H9 (cell line): Measurements from ENCODE around the gene PAIP1. TPM values are rescaled to one million over a fixed set of nuclear protein-coding genes. Genes with fewer than 3 reads are reported as not detected.
"Not testable (repeated sequence)": the region's sequence is repeated elsewhere in the genome, so short reads cannot be mapped to it uniquely, and the experiment has no call there.

Experiments
- DNase-seq: peaks from one replicate; pipeline ENCODE4 v3.0.0-alpha.2; 2017
- H2AFZ ChIP-seq: one replicate; pipeline ENCODE4 v1.6.1; 2013; ENCODE audit warnings: mild to moderate bottlenecking, low read length, control low read depth, moderate library complexity
- H2AK5ac ChIP-seq: 2 replicates; pipeline ENCODE4 v1.6.1; 2013; ENCODE audit warnings: low read length, control low read depth, mixed read lengths; ENCODE audit not compliant: insufficient read length
- H2BK120ac ChIP-seq: one replicate; pipeline ENCODE4 v1.6.1; 2013; ENCODE audit warnings: low read depth, mild to moderate bottlenecking, low read length, control low read depth, inconsistent platforms; ENCODE audit not compliant: poor library complexity, severe bottlenecking
- H2BK12ac ChIP-seq: 2 replicates; pipeline ENCODE4 v1.6.1; 2013; ENCODE audit warnings: low read length, control low read depth, mixed read lengths, low read depth; ENCODE audit not compliant: insufficient read length
- H2BK15ac ChIP-seq: 2 replicates; pipeline ENCODE4 v1.6.1; 2013; ENCODE audit warnings: low read depth, low read length, control low read depth
- H2BK20ac ChIP-seq: one replicate; pipeline ENCODE4 v1.6.1; 2013; ENCODE audit warnings: low read depth, mild to moderate bottlenecking, low read length, control low read depth, inconsistent platforms; ENCODE audit not compliant: poor library complexity, severe bottlenecking
- H2BK5ac ChIP-seq: 2 replicates; pipeline ENCODE4 v1.6.1; 2013; ENCODE audit warnings: low read length, control low read depth, mixed read lengths; ENCODE audit not compliant: insufficient read length
- H3K14ac ChIP-seq: 2 replicates; pipeline ENCODE4 v1.6.1; 2013; ENCODE audit warnings: low read length, control low read depth; ENCODE audit not compliant: insufficient read depth
- H3K18ac ChIP-seq: 2 replicates; pipeline ENCODE4 v1.6.1; 2013; ENCODE audit warnings: low read depth, mild to moderate bottlenecking, mixed read lengths, low read length, control low read depth; ENCODE audit not compliant: insufficient read length
- H3K23ac ChIP-seq: 2 replicates; pipeline ENCODE4 v1.6.1; 2013; ENCODE audit warnings: low read length, control low read depth, mixed read lengths, low read depth; ENCODE audit not compliant: insufficient read length
- H3K23me2 ChIP-seq: 2 replicates; pipeline ENCODE4 v1.6.1; 2013; ENCODE audit warnings: low read depth, mild to moderate bottlenecking, mixed read lengths, low read length, control low read depth; ENCODE audit not compliant: insufficient read length, poor library complexity, severe bottlenecking
- H3K27ac ChIP-seq: 2 replicates; pipeline ENCODE4 v1.5.1; 2013; ENCODE audit warnings: low read length, control low read depth, mixed read lengths, low read depth; ENCODE audit not compliant: insufficient read length
- H3K27me3 ChIP-seq: 2 replicates; pipeline ENCODE4 v1.6.1; 2013; ENCODE audit warnings: low read length, control low read depth, inconsistent platforms; ENCODE audit not compliant: insufficient read depth
- H3K4ac ChIP-seq: 2 replicates; pipeline ENCODE4 v1.6.1; 2013; ENCODE audit warnings: low read depth, mild to moderate bottlenecking, control low read depth, inconsistent platforms, low read length, moderate library complexity
- H3K4me1 ChIP-seq: 2 replicates; pipeline ENCODE4 v1.6.1; 2013; ENCODE audit warnings: low read length, control low read depth, inconsistent platforms; ENCODE audit not compliant: insufficient read depth
- H3K4me2 ChIP-seq: 2 replicates; pipeline ENCODE4 v1.6.1; 2013; ENCODE audit warnings: low read length, control low read depth, mixed read lengths; ENCODE audit not compliant: insufficient read length, insufficient read depth
- H3K56ac ChIP-seq: 2 replicates; pipeline ENCODE4 v1.6.1; 2013; ENCODE audit warnings: low read depth, mild to moderate bottlenecking, mixed read lengths, low read length, control low read depth; ENCODE audit not compliant: insufficient read length
- H3K79me1 ChIP-seq: 2 replicates; pipeline ENCODE4 v1.6.1; 2013; ENCODE audit warnings: low read depth, mild to moderate bottlenecking, moderate library complexity, low read length, control low read depth, inconsistent platforms; ENCODE audit not compliant: insufficient read depth, poor library complexity, severe bottlenecking
- H3K79me2 ChIP-seq: 2 replicates; pipeline ENCODE4 v1.6.1; 2013; ENCODE audit warnings: low read length, control low read depth, inconsistent platforms; ENCODE audit not compliant: insufficient read depth
- H3K9ac ChIP-seq: 2 replicates; pipeline ENCODE4 v1.6.1; 2013; ENCODE audit warnings: low read length, control low read depth, mixed read lengths; ENCODE audit not compliant: insufficient read length; ENCODE audit errors: extremely low read depth
- H3K9me3 ChIP-seq: one replicate; pipeline ENCODE4 v1.6.1; 2013; ENCODE audit warnings: low read depth, low read length, inconsistent platforms; ENCODE audit not compliant: control insufficient read depth
- H3T11ph ChIP-seq: one replicate; pipeline ENCODE4 v1.6.1; 2013; ENCODE audit warnings: mild to moderate bottlenecking, low read length, control low read depth, inconsistent platforms
- H4K20me1 ChIP-seq: one replicate; pipeline ENCODE4 v1.6.1; 2013; ENCODE audit not compliant: control insufficient read depth, insufficient read length, insufficient read depth
- H4K5ac ChIP-seq: 2 replicates; pipeline ENCODE4 v1.6.1; 2013; ENCODE audit warnings: low read depth, mild to moderate bottlenecking, mixed read lengths, low read length, control low read depth; ENCODE audit not compliant: insufficient read length
- H4K8ac ChIP-seq: replicated peaks from 2 replicates; pipeline ENCODE4 v1.6.1; 2013; ENCODE audit warnings: low read length, control low read depth, mixed read lengths, low read depth; ENCODE audit not compliant: insufficient read length
- H4K91ac ChIP-seq: 2 replicates; pipeline ENCODE4 v1.6.1; 2013; ENCODE audit warnings: low read depth, mild to moderate bottlenecking, moderate library complexity, mixed read lengths, low read length, control low read depth; ENCODE audit not compliant: insufficient read length
- H3K27ac Mint-ChIP-seq, 3 experiments: 2 replicates in 2 of 3; 3 replicates in 1 of 3; pipeline ENCODE4 v1.8.0; 2020 to 2021; ENCODE audit warnings: mixed read lengths in 3 of 3, mild to moderate bottlenecking in 1 of 3, moderate library complexity in 1 of 3
- H3K27me3 Mint-ChIP-seq: 2 replicates; pipeline ENCODE4 v1.8.0; 2021; ENCODE audit warnings: low read depth, mild to moderate bottlenecking, moderate library complexity, mixed read lengths
- H3K36me3 Mint-ChIP-seq, 3 experiments: 2 replicates in 2 of 3; 3 replicates in 1 of 3; pipeline ENCODE4 v1.8.0; 2020 to 2021; ENCODE audit warnings: low read depth in 3 of 3, mixed read lengths in 3 of 3; ENCODE audit not compliant: insufficient read depth in 1 of 3
- H3K4me1 Mint-ChIP-seq, 2 experiments: 2 replicates each; pipeline ENCODE4 v1.8.0; 2020; ENCODE audit warnings: mixed read lengths in 2 of 2
- H3K4me3 Mint-ChIP-seq, 2 experiments: 2 replicates in 1 of 2; 3 replicates in 1 of 2; pipeline ENCODE4 v1.8.0; 2020 to 2021; ENCODE audit warnings: mild to moderate bottlenecking in 2 of 2, mixed read lengths in 2 of 2, moderate library complexity in 1 of 2
- H3K9me3 Mint-ChIP-seq, 2 experiments: 2 replicates in 1 of 2; 3 replicates in 1 of 2; pipeline ENCODE4 v1.8.0; 2020; ENCODE audit warnings: mild to moderate bottlenecking in 2 of 2, mixed read lengths in 2 of 2, moderate library complexity in 1 of 2
- CTCF ChIP-seq: fragments of 200-600 bp; sonication (generic); conservative IDR thresholded peaks from 3 replicates; pipeline ENCODE4 v1.8.0; 2021; ENCODE audit warnings: antibody characterized with exemption, mild to moderate bottlenecking
- WGBS: extraction: QIAGEN DNeasy Blood & Tissue Kit; methylation state at CpG from one replicate; pipeline ENCODE4 v1.1.7; 2013; ENCODE audit warnings: missing lambda C conversion rate, low lambda C conversion rate, mixed read lengths; ENCODE audit not compliant: insufficient read length; ENCODE audit errors: extremely low coverage; 5-methylcytosine and 5-hydroxymethylcytosine counted together
- total RNA-seq: library from RNA; stranded (reverse); gene quantifications from 2 replicates; pipeline ENCODE4 v1.2.1, GENCODE V29; 2021

Gene PAIP1
- total RNA-seq, 1 experiment from 2014 or later, result 92.9 TPM

GRCh38 chr5:43514025-43514424 lies 42.9 kb downstream of the PAIP1 start:
- Histone ChIP-seq H3T11ph (no peak overlapping the region), H3K27ac (no peak overlapping the region), H2AFZ (no peak overlapping the region), H3K18ac (no peak overlapping the region), H3K27me3 (no peaks in the 10 kb centered on the region), H3K23me2 (peaks cover 6% of the 10 kb centered on the region), H4K8ac (no peak overlapping the region), H3K79me2 (no peaks in the 10 kb centered on the region; the same call in 1 of the 2 replicates), H3K56ac (no peak overlapping the region), H3K4me1 (no peaks in the 10 kb centered on the region; the same call in 1 of the 2 replicates), H2BK5ac (no peak overlapping the region), H3K4me2 (peak overlapping the region; percentile 61), H3K23ac (no peak overlapping the region), H4K20me1 (no peaks in the 10 kb centered on the region), H3K4ac (no peak overlapping the region), H4K91ac (no peak overlapping the region), H3K9ac (peak overlapping the region; percentile 90), H2BK20ac (no peak overlapping the region), H2BK120ac (no peak overlapping the region), H3K79me1 (no peaks in the 10 kb centered on the region), H2BK15ac (no peak overlapping the region), H2BK12ac (no peak overlapping the region), H4K5ac (no peak overlapping the region), H3K14ac (no peak overlapping the region), H2AK5ac (no peak overlapping the region), H3K9me3 (no peaks in the 10 kb centered on the region)
- Mint-ChIP-seq H3K27ac (peak overlapping the region; percentile 3 to 98 (median 97); a peak in 4 of 7 replicates), H3K4me1 (peaks cover 15 to 16% of the 10 kb centered on the region in 2 experiments), H3K36me3 (peaks cover 25 to 29% (median 28%) of the 10 kb centered on the region in 3 experiments), H3K4me3 (peak overlapping the region; percentile 93 to 94), H3K27me3 (peaks cover 4% of the 10 kb centered on the region; the same call in 1 of the 2 replicates), H3K9me3 (peaks cover 17 to 20% of the 10 kb centered on the region in 2 experiments)
- no CpG with 5 or more reads among the region's 4 CpGs for WGBS
- no peak for TF ChIP-seq CTCF
- DNase-seq, result no peak

- H3K79me1 ChIP-seq, H2AFZ ChIP-seq, H3K23me2 ChIP-seq, H3K4me1 ChIP-seq, H4K8ac ChIP-seq, H2AK5ac ChIP-seq, H2BK20ac ChIP-seq, H3K23ac ChIP-seq, H3K27me3 Mint-ChIP-seq, H3K56ac ChIP-seq, H3K4me3 Mint-ChIP-seq, H4K20me1 ChIP-seq, H3K14ac ChIP-seq, H3K4ac ChIP-seq, H3K9ac ChIP-seq, H3K79me2 ChIP-seq, H2BK15ac ChIP-seq, DNase-seq, H4K91ac ChIP-seq, H3K27ac ChIP-seq, H2BK120ac ChIP-seq, H2BK12ac ChIP-seq, H4K5ac ChIP-seq, H3K27me3 ChIP-seq, H2BK5ac ChIP-seq, H3K9me3 ChIP-seq, H3K18ac ChIP-seq, H3T11ph ChIP-seq, H3K4me2 ChIP-seq, H3K27ac Mint-ChIP-seq: not testable (repeated sequence)
- WGBS, result no CpG with 5 or more reads among the region's 36 CpGs
- H3K36me3 Mint-ChIP-seq, result peaks cover 31 to 42% (median 41%) of the 10 kb centered on the region in 3 experiments
- H3K4me1 Mint-ChIP-seq, result peaks cover 15 to 16% of the 10 kb centered on the region in 2 experiments
- peaks cover 17 to 20% of the 10 kb centered on the region in 2 experiments for H3K9me3 Mint-ChIP-seq
Measured at GRCh38 chr5:43511062-43511461, 45.8 kb downstream of the PAIP1 start.
